Non-pigmented ciliary epithelial cell (primary cell): ENCODE data around the gene STIMATE.

ENCODE experiments used
- DNase-seq: peaks from one replicate; pipeline ENCODE4 v3.0.0-alpha.2; 2010; ENCODE audit warnings: low read depth

The STIMATE gene

DNA sequence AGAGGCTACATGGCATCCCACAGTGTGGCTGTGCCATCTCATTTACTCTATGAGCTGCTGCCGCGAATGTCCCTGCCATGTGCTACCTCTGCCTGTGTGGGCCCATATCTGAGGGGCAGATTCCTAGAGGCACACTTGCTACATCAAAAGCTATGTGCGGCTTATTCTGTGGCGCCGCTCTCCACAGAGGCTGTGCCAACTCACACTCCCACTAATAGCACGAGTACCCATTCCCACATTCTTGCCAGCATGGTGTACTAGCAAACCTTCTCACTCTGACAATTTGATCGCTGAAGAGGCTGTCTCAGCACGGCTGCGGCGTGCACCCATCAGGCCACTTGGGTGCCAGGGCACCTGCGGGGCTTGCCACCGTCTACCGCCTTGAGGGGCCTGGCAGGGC, 31.4 kb downstream of the STIMATE start:
- DNase-seq, result no peak

GRCh38 chr3:52860424-52860768, 37.0 kb downstream of the STIMATE start:
- DNase-seq, result no peak

- no peak for DNase-seq
These were observed 37.5 kb downstream of the STIMATE start for GRCh38 chr3:52859686-52860423.

DNA sequence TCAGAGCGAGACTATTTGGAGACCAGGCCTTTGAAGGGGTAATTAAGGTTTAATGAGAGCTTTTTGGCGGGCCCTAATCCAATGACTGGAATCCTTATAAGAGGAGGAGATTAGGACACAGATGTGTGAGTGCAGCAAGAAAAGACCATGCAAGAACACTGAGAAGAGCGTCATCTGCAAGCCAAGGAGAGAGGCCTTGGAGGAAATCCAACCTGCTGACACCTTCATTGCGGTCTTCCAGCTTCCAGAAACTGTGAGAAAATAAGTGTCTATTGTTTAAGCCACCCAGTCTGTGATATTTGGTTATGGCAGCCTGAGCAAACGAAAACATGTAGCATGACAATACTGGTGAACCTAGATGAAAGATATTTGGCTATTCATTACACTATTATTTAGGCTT, 39.5 kb downstream of the STIMATE start:
- no peak for DNase-seq

DNA sequence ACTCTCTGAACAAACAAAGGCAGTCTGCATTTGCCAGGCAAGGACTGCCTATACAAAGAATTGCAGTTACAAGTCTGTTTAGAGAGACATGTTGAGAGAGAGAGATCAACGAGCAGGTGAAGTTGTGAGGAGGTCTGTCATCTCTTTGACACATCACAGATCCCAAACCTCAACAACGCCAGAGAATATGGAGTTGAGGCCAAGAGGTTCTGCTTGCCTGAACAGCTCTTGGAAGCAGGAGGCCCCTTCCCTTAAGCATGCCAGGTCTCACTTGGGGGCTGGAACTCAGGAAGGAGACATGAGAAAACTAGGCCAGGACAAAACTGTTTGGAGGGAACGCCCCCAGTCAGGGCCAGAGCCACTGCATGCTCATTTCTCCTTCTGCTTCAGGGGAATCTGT, 40.2 kb downstream of the STIMATE start:
- no peak for DNase-seq

DNA sequence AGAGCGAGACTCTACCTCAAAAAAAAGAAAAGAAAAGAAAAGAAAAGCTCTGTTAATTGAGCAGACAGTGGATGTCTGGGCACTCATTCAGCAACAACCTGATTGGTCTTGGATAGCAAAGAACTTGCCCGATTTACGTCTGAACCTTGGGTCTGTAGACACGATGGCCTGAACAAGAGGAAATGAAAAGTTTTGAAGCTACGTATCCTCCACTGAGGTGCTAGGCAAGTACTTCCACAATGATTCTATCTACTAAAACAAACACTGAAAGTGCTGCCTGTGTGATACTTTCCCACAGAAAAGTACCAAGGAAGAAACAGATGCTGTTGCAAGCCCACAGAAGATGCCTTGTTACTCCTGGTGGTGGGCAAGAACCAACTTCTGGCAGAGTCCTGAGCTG, 40.7 kb downstream of the STIMATE start:
- DNase-seq, result no peak

DNA sequence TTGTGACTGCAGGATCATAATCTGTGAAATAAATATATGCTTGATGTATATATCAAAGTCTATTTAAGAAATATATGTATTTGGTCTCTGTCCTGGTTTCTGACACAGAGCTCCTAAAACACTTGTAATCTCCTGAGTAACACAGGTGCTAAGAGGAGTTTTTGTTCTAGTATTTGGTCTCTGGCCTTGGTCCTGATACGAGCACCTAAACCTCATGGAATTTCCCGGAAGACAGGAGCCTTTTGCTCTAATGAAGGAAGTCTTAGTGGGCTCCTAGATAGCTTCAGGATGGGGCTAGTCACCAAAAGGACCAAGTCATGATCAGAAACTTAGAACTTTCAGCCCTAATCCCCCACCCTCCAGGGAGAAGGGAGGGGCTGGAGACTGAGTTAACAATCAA, 43.3 kb downstream of the STIMATE start:
- no peak for DNase-seq

DNA sequence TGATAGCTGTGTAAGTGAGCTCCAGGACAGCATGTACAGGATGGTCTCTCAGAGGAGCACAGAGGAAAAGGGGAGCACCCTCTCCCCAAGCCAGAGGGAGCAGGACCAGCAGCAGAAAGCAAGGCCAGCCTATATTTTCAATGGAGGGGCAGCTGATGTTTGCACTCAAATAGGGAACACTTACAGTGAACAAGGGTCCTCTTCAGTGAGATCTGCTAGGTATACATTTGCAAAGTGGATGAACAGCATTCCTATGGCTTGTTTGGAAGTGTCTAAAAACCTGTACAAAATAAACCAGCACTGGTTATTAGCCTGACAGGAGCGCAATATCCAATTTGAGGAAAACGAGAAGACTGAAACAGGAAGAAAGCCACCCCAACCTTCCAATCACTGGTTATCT, 44.9 kb downstream of the STIMATE start:
- no peak for DNase-seq

DNA sequence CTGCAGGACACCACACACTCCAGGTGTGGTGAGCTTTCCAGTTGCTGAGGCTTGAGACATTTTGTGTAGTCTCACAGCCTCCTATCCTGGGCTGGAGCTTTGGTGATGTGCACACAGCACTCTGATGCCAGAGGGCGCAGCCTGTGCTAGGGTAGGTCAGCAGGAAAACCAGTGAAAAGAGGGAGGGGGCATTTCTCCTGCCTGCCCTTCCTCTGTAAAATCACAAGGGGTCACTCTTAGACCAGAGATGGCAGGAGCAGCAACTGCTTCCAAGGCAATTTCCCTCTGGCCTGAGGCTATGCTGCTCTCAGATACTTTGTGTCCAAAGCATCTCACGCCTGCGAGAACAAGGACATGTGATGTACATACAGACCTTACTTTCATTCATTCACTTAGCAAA, 46.0 kb downstream of the STIMATE start:
- no peak for DNase-seq

- no peak for DNase-seq
These were observed 47.7 kb downstream of the STIMATE start for GRCh38 chr3:52849656-52850055.

GRCh38 chr3:52848617-52849016, 48.7 kb downstream of the STIMATE start:
- peak; percentile 48 for DNase-seq

- DNase-seq, result no peak
These were observed 49.6 kb downstream of the STIMATE start for GRCh38 chr3:52847726-52848125.

GRCh38 chr3:52847241-52847640, 50.1 kb downstream of the STIMATE start:
- no peak for DNase-seq

DNA sequence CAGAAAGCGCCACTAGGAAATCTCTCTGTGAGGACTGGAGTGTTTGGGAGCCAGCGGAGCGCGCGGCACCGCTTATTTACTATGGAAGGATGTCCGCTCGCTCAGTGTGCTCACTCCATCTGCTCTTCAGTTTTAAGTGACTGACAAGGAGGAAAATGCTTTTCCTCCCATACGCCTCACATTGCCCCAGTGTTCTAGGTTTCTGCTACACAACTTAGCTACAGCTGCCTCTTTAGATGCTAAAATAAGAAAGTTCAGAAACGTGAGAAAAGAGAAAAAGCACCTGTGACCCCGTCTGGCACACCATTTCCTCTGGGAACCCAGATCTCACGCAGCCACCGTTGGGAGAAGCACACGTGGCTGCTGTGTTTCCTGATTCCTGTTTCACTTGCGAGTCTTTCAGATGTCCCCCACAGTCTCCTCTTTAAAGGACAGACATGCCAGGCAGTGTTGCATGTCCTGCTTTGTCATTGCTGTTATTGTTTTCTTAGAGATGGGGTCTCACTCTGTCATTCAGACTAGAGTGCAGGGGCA, 50.8 kb downstream of the STIMATE start:
- no peak for DNase-seq

GRCh38 chr3:52845691-52846431, 51.5 kb downstream of the STIMATE start:
- no peak for DNase-seq

- DNase-seq, result no peak
These were observed 52.2 kb downstream of the STIMATE start for GRCh38 chr3:52845157-52845556.

DNA sequence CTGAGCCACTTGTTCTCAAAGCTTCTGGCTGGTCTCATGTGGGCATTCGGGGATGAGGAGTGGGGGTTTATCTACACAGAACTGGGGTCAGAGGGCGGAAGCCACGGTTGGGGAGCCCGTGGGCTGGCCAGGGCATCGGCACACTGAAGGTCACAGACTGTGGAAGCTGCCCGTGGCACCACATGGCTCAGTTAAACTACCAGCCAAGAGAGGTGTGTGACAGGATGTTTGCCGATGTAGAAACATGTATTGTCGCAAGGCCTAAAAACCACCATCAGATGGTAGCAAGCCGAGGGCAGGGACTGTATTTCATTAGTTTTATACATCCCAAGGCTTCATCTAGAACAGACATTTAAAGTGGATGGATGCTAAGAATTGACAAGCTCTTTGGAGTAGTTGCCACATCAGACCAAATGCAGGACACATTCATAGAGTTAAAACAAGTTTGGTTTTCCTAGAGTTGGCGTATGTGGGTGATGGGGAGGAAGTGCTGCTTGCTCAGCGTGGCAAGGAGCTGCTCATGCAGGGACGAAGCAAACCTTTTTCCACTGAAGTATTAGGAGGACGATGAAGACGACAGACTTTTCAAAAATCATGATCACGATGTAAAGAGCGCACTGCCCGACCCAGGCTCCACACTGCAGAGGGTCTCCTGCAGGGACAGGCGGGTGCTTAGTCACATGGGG, 52.9 kb downstream of the STIMATE start:
- no peak for DNase-seq

GRCh38 chr3:52843881-52844280, 53.5 kb downstream of the STIMATE start:
- DNase-seq, result no peak

- no peak for DNase-seq
These were observed 54.1 kb downstream of the STIMATE start for GRCh38 chr3:52843108-52843865.

DNA sequence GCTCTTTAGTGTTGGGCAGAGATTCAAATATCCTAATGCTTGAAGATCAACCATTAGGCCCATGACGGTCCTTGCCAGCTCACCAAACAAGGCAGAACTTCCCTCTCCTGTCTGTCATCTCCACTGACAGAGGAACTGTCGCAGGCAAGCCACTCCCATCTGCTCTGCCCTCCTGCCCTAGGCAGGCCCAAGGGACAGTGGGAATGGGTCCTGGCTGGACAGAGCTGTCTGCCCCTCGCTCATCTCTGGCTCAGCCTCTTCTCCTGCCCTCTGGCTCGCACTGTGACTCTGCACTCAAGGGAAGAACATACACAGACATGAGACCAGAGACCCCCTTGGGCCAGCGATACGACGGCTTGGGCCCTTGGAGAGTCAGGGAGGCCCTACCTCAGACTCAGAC, 54.9 kb downstream of the STIMATE start:
- no peak for DNase-seq

GRCh38 chr3:52841981-52842340, 55.4 kb downstream of the STIMATE start:
- DNase-seq, result no peak
